NB4 (cell line): Measurements from ENCODE around the gene LRCOL1.
A peak's percentile ranks its signal among the peaks of the same experiment; 100 is the strongest.

Experiments used
- DNase-seq: peaks from one replicate; pipeline ENCODE4 v3.0.0; 2010; ENCODE audit warnings: low read depth
- H3K4me3 ChIP-seq: one replicate; pipeline ENCODE4 v1.5.1; 2011; ENCODE audit warnings: mild to moderate bottlenecking, low read depth, low read length, moderate library complexity
- CTCF ChIP-seq: IDR thresholded peaks from one replicate; pipeline ENCODE4 v1.5.1; 2012; ENCODE audit warnings: low read depth, low read length
- MAX ChIP-seq: IDR thresholded peaks from 2 replicates; pipeline ENCODE4 v1.6.1; 2011; ENCODE audit warnings: low read depth, low read length
- MYC ChIP-seq: IDR thresholded peaks from 2 replicates; pipeline ENCODE4 v1.6.1; 2011; ENCODE audit warnings: low read depth, low read length
- POLR2A ChIP-seq: IDR thresholded peaks from 2 replicates; pipeline ENCODE4 v1.6.1; 2011; ENCODE audit warnings: mild to moderate bottlenecking; ENCODE audit not compliant: insufficient read length; ENCODE audit errors: extremely low read depth

The LRCOL1 gene

GRCh38 chr12:132610866-132611602 lies 652 bp upstream of the LRCOL1 start:
- DNase-seq: no peak

GRCh38 chr12:132608231-132609171 lies 1.9 kb downstream of the LRCOL1 start:
- DNase-seq: no peak
- no peak overlapping the region for H3K4me3 ChIP-seq
- TF ChIP-seq MAX: no peak
- no peak for TF ChIP-seq POLR2A
- no peak for TF ChIP-seq MYC
- TF ChIP-seq CTCF: no peak

More at GRCh38 chr12:132610866-132611602, 652 bp upstream of the LRCOL1 start:
- no peak overlapping the region for H3K4me3 ChIP-seq
- no peak for TF ChIP-seq POLR2A
- no peak for TF ChIP-seq MYC
- no peak for TF ChIP-seq CTCF
- no peak for TF ChIP-seq MAX

GRCh38 chr12:132606927-132607326 lies 3.5 kb downstream of the LRCOL1 start:
- DNase-seq: no peak
- H3K4me3 ChIP-seq: no peak overlapping the region
- TF ChIP-seq MAX (no peak), MYC (no peak), CTCF (no peak), POLR2A (no peak)

GRCh38 chr12:132606466-132606865 lies 3.9 kb downstream of the LRCOL1 start:
- DNase-seq: peak; percentile 43
- TF ChIP-seq POLR2A (no peak), MYC (no peak), MAX (no peak), CTCF (no peak)
- no peak overlapping the region for H3K4me3 ChIP-seq

GRCh38 chr12:132605892-132606291 lies 4.5 kb downstream of the LRCOL1 start:
- no peak for DNase-seq
- H3K4me3 ChIP-seq: no peak overlapping the region
- no peak for TF ChIP-seq MAX
- no peak for TF ChIP-seq CTCF
- TF ChIP-seq POLR2A: no peak
- no peak for TF ChIP-seq MYC
